HG03280 (cell line): Measurements from ENCODE around the gene CDK5RAP1.
"Not testable (repeated sequence)": the region's sequence is repeated elsewhere in the genome, so short reads cannot be mapped to it uniquely, and the experiment has no call there.

Source experiments
- ATAC-seq: cut with Tn5 transposase; IDR thresholded peaks from one replicate; pipeline ENCODE4 v1.9.1; 2021; ENCODE audit warnings: mild to moderate bottlenecking, moderate library complexity; ENCODE audit not compliant: unreplicated experiment

The CDK5RAP1 gene

GRCh38 chr20:33401184-33401920 is at the start of gene CDK5RAP1:
Gene CDK5RAP1 (minus strand): TSS chr20:33401519. CDS start chr20:33397064, 4,455 bp downstream.
- ATAC-seq, result peak; percentile 84

- ATAC-seq, result no peak
Observed at GRCh38 chr20:33450867-33451266, 49.5 kb upstream of the CDK5RAP1 start.

GRCh38 chr20:33445881-33446625 is 44.7 kb upstream of the CDK5RAP1 start:
- no peak for ATAC-seq

GRCh38 chr20:33444797-33445560 is 43.7 kb upstream of the CDK5RAP1 start:
- no peak for ATAC-seq

GRCh38 chr20:33443512-33444239 is 42.4 kb upstream of the CDK5RAP1 start, which contains the start of gene SNTA1:
Gene SNTA1 (minus strand): TSS chr20:33443763. CDS start chr20:33443620, 143 bp downstream.
- ATAC-seq, result peak; percentile 78

- peak; percentile 17 for ATAC-seq
Observed at GRCh38 chr20:33443006-33443511, 41.7 kb upstream of the CDK5RAP1 start.

- no peak for ATAC-seq
Observed at GRCh38 chr20:33442136-33443005, 41.1 kb upstream of the CDK5RAP1 start.

- no peak for ATAC-seq
Observed at GRCh38 chr20:33441142-33441955, 40.0 kb upstream of the CDK5RAP1 start.

- not testable (repeated sequence) for ATAC-seq
Observed at GRCh38 chr20:33440562-33440961, 39.2 kb upstream of the CDK5RAP1 start.

- ATAC-seq, result no peak
Observed at GRCh38 chr20:33438481-33438880, 37.2 kb upstream of the CDK5RAP1 start.

GRCh38 chr20:33437141-33437911 is 36.0 kb upstream of the CDK5RAP1 start:
- no peak for ATAC-seq

- ATAC-seq, result no peak
Observed at GRCh38 chr20:33434434-33434833, 33.1 kb upstream of the CDK5RAP1 start.

GRCh38 chr20:33433465-33434234 is 32.3 kb upstream of the CDK5RAP1 start:
- no peak for ATAC-seq

GRCh38 chr20:33431797-33432381 is 30.6 kb upstream of the CDK5RAP1 start:
- ATAC-seq, result no peak

GRCh38 chr20:33423875-33424274 is 22.6 kb upstream of the CDK5RAP1 start:
- ATAC-seq, result not testable (repeated sequence)

- no peak for ATAC-seq
Observed at GRCh38 chr20:33423141-33423834, 22.0 kb upstream of the CDK5RAP1 start.
